ENCODE data around the gene PARN. TPM values are rescaled to one million over a fixed set of nuclear protein-coding genes. Genes with fewer than 3 reads are reported as not detected.
A peak's percentile ranks its signal among the peaks of the same experiment; 100 is the strongest.

The PARN gene
- total RNA-seq, 1 donor from 2014 or later, result 31.2 TPM

DNA sequence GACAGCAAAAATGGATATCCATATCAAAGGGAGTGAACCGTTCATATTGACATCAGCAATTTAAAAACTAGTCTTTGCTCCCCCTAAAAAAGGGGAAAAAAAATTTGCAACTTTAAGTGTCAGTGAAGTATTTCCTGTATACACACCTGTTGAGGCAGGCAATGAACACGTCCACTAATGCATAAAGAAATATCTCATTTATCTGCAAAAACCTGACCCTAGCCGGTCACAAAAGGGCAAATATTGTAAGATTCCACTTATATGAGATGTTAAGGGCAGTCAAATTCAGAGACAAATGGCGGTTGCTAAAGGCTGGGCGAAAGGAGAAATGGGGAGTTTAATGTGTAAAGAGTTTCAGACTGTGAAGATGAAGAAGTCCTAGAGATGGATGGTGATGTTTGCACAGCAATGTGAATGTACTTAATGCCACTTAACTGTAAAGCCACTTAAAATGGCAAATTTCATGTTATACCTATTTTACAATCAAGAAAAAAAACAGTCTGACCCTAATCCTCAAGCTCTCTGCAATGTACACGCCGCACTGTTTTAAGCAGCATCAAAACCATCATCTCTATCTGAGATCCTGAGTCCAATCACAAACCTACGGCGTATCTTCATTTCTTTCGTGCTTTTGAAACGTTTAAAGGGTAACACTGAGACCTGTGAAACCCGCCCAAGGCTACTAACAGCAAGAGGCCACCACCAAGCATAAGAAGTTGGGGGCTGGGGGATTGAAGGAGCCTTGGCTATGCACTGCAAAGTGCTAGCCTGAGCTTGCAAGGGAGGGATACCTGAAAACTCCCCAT lies 1.1 kb downstream of the PARN start:
- DNase-seq, result no peak
- H3K27ac ChIP-seq, result peak overlapping the region; percentile 96
- TF ChIP-seq, protein P1, sequence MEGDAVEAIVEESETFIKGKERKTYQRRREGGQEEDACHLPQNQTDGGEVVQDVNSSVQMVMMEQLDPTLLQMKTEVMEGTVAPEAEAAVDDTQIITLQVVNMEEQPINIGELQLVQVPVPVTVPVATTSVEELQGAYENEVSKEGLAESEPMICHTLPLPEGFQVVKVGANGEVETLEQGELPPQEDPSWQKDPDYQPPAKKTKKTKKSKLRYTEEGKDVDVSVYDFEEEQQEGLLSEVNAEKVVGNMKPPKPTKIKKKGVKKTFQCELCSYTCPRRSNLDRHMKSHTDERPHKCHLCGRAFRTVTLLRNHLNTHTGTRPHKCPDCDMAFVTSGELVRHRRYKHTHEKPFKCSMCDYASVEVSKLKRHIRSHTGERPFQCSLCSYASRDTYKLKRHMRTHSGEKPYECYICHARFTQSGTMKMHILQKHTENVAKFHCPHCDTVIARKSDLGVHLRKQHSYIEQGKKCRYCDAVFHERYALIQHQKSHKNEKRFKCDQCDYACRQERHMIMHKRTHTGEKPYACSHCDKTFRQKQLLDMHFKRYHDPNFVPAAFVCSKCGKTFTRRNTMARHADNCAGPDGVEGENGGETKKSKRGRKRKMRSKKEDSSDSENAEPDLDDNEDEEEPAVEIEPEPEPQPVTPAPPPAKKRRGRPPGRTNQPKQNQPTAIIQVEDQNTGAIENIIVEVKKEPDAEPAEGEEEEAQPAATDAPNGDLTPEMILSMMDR (IDR thresholded peaks at IDR 0.05), result no peak
- H3K9me3 ChIP-seq, result no peaks in the 10 kb centered on the region
- peak overlapping the region; percentile 75 for H3K4me3 ChIP-seq
- H3K36me3 ChIP-seq, result peaks cover 38% of the 10 kb centered on the region
- H3K4me1 ChIP-seq, result peaks cover 22% of the 10 kb centered on the region
- no peak for ATAC-seq
- intact Hi-C loops (cut with DNase I), result no loop called here
- no peaks in the 10 kb centered on the region for H3K27me3 ChIP-seq

DNA sequence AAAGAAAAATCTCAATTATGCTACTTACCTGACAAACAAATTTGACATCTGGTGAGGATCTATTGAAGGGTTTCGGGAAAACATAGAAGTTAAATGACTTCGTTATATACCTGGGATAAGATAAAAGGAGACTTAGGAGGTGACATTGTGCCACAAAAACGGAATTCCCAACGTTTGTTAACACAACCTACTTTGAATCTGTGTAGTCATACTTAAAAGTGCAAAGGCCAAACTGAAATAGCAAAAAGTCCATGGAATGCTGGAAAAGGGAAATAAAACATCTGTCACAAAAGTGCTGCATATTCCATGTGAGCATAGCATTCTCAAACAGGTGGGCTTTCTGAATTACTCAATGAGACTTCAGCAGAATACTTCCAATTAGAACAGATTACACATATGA lies 3.0 kb downstream of the PARN start:
- TF ChIP-seq, protein P1 (IDR thresholded peaks at IDR 0.05), result no peak
- no peak for ATAC-seq
- peaks cover 20% of the 10 kb centered on the region for H3K4me1 ChIP-seq
- no peak for DNase-seq
- intact Hi-C loops (cut with DNase I), result no loop called here
- H3K4me3 ChIP-seq, result no peak overlapping the region
- H3K36me3 ChIP-seq, result peaks cover 58% of the 10 kb centered on the region
- H3K27me3 ChIP-seq, result no peaks in the 10 kb centered on the region
- H3K9me3 ChIP-seq, result no peaks in the 10 kb centered on the region
- H3K27ac ChIP-seq, result no peak overlapping the region

DNA sequence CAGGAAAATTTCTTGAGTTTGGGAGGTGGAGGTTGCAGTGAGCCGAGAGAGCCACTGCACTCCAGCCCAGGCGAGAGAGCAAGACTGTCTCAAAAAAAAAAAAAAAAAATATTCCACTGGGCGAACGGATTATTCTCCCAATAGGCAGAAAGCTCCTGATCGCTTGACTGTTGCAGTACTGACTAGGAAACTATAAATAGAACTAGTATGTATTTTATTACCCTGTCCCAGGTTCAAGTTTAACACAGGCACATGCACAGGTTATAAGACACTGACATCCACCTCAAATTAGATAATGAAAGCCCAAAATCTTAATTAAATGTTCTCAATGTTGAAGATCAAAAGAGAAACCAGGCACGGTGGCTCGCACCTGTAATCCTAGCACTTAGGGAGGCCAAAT lies 11.5 kb downstream of the PARN start:
- intact Hi-C loops (cut with DNase I), result no loop called here
- H3K27ac ChIP-seq, result no peak overlapping the region
- no peak overlapping the region for H3K4me3 ChIP-seq
- H3K4me1 ChIP-seq, result no peaks in the 10 kb centered on the region
- no peaks in the 10 kb centered on the region for H3K9me3 ChIP-seq
- H3K27me3 ChIP-seq, result no peaks in the 10 kb centered on the region
- ATAC-seq (no peak), DNase-seq (no peak)
- H3K36me3 ChIP-seq, result peaks cover 92% of the 10 kb centered on the region
- TF ChIP-seq, protein P1 (IDR thresholded peaks at IDR 0.05), result no peak

DNA sequence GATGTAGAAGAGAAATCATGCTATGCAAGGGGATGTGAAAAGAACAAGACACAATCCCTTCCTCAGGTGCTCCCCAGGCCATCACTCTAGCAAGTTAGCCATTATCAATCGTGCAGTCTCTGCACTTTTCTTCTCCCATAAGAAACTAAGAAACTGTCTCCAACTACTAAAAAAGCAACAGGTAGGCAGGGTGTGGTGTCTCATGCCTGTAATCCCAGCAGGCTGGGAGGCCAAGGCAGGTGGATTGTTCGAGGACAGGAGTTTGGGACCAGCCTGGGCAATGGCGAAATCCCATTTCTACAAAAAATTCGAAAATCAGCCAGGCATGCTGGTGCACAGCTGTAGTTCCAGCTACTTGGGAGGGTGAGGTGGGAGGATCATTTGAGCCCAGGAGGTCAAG lies 13.8 kb downstream of the PARN start:
- H3K4me1 ChIP-seq, result no peaks in the 10 kb centered on the region
- TF ChIP-seq, protein P1 (IDR thresholded peaks at IDR 0.05), result no peak
- intact Hi-C loops (cut with DNase I), result no loop called here
- no peak overlapping the region for H3K27ac ChIP-seq
- DNase-seq (no peak), ATAC-seq (no peak)
- no peaks in the 10 kb centered on the region for H3K27me3 ChIP-seq
- no peaks in the 10 kb centered on the region for H3K9me3 ChIP-seq
- H3K4me3 ChIP-seq, result no peak overlapping the region
- peaks cover 90% of the 10 kb centered on the region for H3K36me3 ChIP-seq

DNA sequence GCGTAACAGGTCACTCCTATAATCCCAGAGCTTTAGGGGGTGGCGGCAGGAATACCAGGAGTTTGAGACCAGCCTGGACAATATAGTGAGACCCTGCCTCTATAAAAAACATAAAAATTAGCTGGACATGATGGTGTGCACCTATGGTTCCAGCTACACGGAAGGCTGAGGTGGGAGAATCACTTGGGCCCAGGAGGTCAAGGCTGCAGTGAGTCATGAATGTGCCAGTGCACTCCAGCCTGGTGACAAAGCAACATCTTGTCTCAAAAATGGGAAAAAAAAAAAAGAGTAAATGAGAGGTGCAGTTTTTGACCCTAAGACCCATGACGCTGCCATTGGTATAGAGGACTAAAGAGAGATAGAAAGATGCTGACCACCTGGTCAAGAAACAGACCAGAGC lies 16.1 kb downstream of the PARN start:
- TF ChIP-seq, protein P1 (IDR thresholded peaks at IDR 0.05), result no peak
- ATAC-seq, result no peak
- no peak overlapping the region for H3K4me3 ChIP-seq
- no peaks in the 10 kb centered on the region for H3K4me1 ChIP-seq
- intact Hi-C loops (cut with DNase I), result no loop called here
- peaks cover 95% of the 10 kb centered on the region for H3K36me3 ChIP-seq
- no peaks in the 10 kb centered on the region for H3K9me3 ChIP-seq
- H3K27ac ChIP-seq, result no peak overlapping the region
- H3K27me3 ChIP-seq, result no peaks in the 10 kb centered on the region
- DNase-seq, result no peak

Measured in upper lobe of right lung (tissue), 1 donor.